ENCODE data around the gene PLEKHG4B. TPM values are rescaled to one million over a fixed set of nuclear protein-coding genes. Genes with fewer than 3 reads are reported as not detected.

Gene PLEKHG4B
- total and polyA plus RNA-seq, 2 of the 8 experiments (the other 6 are each of a cell fraction or from before 2014, with no cell fraction given): 31.1 to 43.6 TPM

GRCh38 chr5:180286-180918, 88.4 kb downstream of the PLEKHG4B start:
- Histone ChIP-seq H3K4me2 (ENCODE audit: insufficient read depth in 1 of 2, low read depth in 2 of 2, low read length in 2 of 2) (no peak overlapping the region), H3K9ac (replicated peaks in 1 of 4; ENCODE audit: extremely low read depth in 1 of 4, low read depth in 3 of 4, low read length in 3 of 4) (no peak overlapping the region), H2BK20ac (ENCODE audit: low read length) (no peak overlapping the region), H4K20me1 (replicated peaks in 1 of 2; ENCODE audit: control insufficient read depth in 1 of 2, insufficient read depth in 2 of 2, low read length in 2 of 2) (peaks cover 0 to 3% of the 10 kb centered on the region in 2 experiments), H2AK5ac (ENCODE audit: low read depth, low read length) (no peak overlapping the region), H3K27me3 (replicated peaks in 1 of 4; ENCODE audit: control insufficient read depth in 3 of 4, extremely low read depth in 1 of 4, insufficient read depth in 3 of 4, low read length in 3 of 4) (no peaks in the 10 kb centered on the region), H2BK15ac (ENCODE audit: low read length) (no peak overlapping the region), H3K79me1 (ENCODE audit: low read depth, low read length) (no peaks in the 10 kb centered on the region), H3K18ac (ENCODE audit: extremely low read depth, low read length) (no peak overlapping the region), H2BK12ac (ENCODE audit: low read depth, low read length) (no peak overlapping the region), H3K4ac (replicated peaks; ENCODE audit: insufficient read length, low read depth, low read length) (no peak overlapping the region), H3K23ac (ENCODE audit: insufficient read length) (no peak overlapping the region), H4K5ac (ENCODE audit: insufficient read length, low read depth, low read length) (no peak overlapping the region), H3K14ac (ENCODE audit: insufficient read length) (no peak overlapping the region), H3K4me1 (replicated peaks in 1 of 4; ENCODE audit: control insufficient read depth in 3 of 4, insufficient read depth in 4 of 4, low read length in 3 of 4) (no peaks in the 10 kb centered on the region), H3K4me3 (ENCODE audit: extremely low read depth in 1 of 4, insufficient read depth in 2 of 4, low read depth in 3 of 4, low read length in 4 of 4) (no peak overlapping the region), H3K9me3 (ENCODE audit: insufficient read depth in 2 of 2, low read depth in 1 of 2, low read length in 1 of 2) (no peaks in the 10 kb centered on the region), H4K8ac (ENCODE audit: extremely low read depth, insufficient read depth, low read length) (no peak overlapping the region), H3K36me3 (ENCODE audit: control insufficient read depth in 2 of 4, insufficient read depth in 4 of 4, low read length in 3 of 4) (peaks cover 9 to 29% (median 13%) of the 10 kb centered on the region in 4 experiments; a peak in 6 of 8 replicates), H2AFZ (ENCODE audit: low read length) (no peak overlapping the region), H2BK120ac (replicated peaks; ENCODE audit: low read depth, low read length) (no peak overlapping the region), H3K27ac (ENCODE audit: low read depth, low read length) (no peak overlapping the region), H3K79me2 (ENCODE audit: control insufficient read depth in 1 of 2, insufficient read depth in 2 of 2, low read length in 2 of 2) (no peaks in the 10 kb centered on the region), H3K23me2 (ENCODE audit: low read depth, low read length) (no peaks in the 10 kb centered on the region), H3K56ac (replicated peaks; ENCODE audit: insufficient read length, low read depth, low read length) (no peak overlapping the region), H4K91ac (replicated peaks; ENCODE audit: insufficient read length, low read length) (no peak overlapping the region), H2BK5ac (ENCODE audit: low read depth, low read length) (no peak overlapping the region)
- FAIRE-seq: no peak
- ChIA-PET CTCF (ENCODE audit: partially characterized antibody) (interaction anchor here (1.1 to 3.1 kb wide), 4 partner anchors 8 to 12 kb away, joined by 3 to 12 read pairs (median 6); partner anchors contain the start of gene LRRC14B), POLR2A (ENCODE audit: partially characterized antibody) (interaction anchor here (0.7 to 1.7 kb wide), 5 partner anchors 9 to 38 kb away, joined by 3 to 6 read pairs (median 3); partner anchors contain the start of genes LRRC14B and SDHA)
- no peak for DNase-seq (ENCODE audit: low read depth in 1 of 2, low spot score in 2 of 2)
- 91% methylated on average over 13 of the region's 13 CpGs; no CpG with 5 or more reads in 1 of the 2 experiments for WGBS, 2 experiments (ENCODE audit: extremely low coverage in 1 of 2, insufficient coverage in 1 of 2, insufficient read length in 1 of 2, insufficient replicate concordance in 2 of 2, low coverage in 1 of 2, low lambda C conversion rate in 2 of 2, missing lambda C conversion rate in 1 of 2)
- TF ChIP-seq RAD21 (IDR thresholded peaks at IDR 0.05 in 1 of 2, conservative IDR thresholded peaks at IDR 0.05 in 1 of 2; ENCODE audit: low read depth in 2 of 2, low read length in 2 of 2): no peak
- TF ChIP-seq ASH2L (IDR thresholded peaks at IDR 0.05; ENCODE audit: low read length): no peak
- no peak for TF ChIP-seq YY1 (IDR thresholded peaks at IDR 0.05; ENCODE audit: low read depth, low read length)
- TF ChIP-seq MAFK (IDR thresholded peaks at IDR 0.05; ENCODE audit: low read depth, low read length): no peak
- TF ChIP-seq GTF2F1 (IDR thresholded peaks at IDR 0.05; ENCODE audit: borderline replicate concordance, low read depth, low read length): no peak
- TF ChIP-seq CHD1 (IDR thresholded peaks at IDR 0.05; ENCODE audit: low read depth, low read length): no peak
- no peak for TF ChIP-seq RFX5 (IDR thresholded peaks at IDR 0.05; ENCODE audit: borderline replicate concordance, low read depth, low read length)
- no peak for TF ChIP-seq NRF1 (IDR thresholded peaks at IDR 0.05; ENCODE audit: low read depth, low read length)
- no peak for TF ChIP-seq EZH2 (IDR thresholded peaks at IDR 0.05; ENCODE audit: low read depth, low read length, severe bottlenecking)
- TF ChIP-seq ATF3 (IDR thresholded peaks at IDR 0.05; ENCODE audit: insufficient read depth, low read depth, low read length): no peak
